Measurements from ENCODE around the gene ZNF892. TPM values are rescaled to one million over a fixed set of nuclear protein-coding genes. Genes with fewer than 3 reads are reported as not detected.

ZNF892 gene
- total and polyA plus RNA-seq, 9 of the 15 experiments (the other 6 are each of a cell fraction or from before 2014, with no cell fraction given), result 0.07 to 0.13 (median 0.09) TPM; not detected in 6

GRCh38 chr2:95158891-95159619 is 48.3 kb upstream of the ZNF892 start (continued):
- no peak for TF ChIP-seq CBX3 (IDR thresholded peaks at IDR 0.05; ENCODE audit: borderline replicate concordance in 1 of 2, low read length in 2 of 2)
- no peak for TF ChIP-seq JUNB (CRISPR knock-in tag; conservative IDR thresholded peaks at IDR 0.05)
- TF ChIP-seq ELK1 (CRISPR knock-in tag; IDR thresholded peaks at IDR 0.05), result no peak
- TF ChIP-seq SMAD3 (CRISPR knock-in tag; conservative IDR thresholded peaks at IDR 0.05), result no peak
- no peak for TF ChIP-seq BCLAF1 (IDR thresholded peaks at IDR 0.05; ENCODE audit: borderline replicate concordance in 1 of 2, control insufficient read depth in 1 of 2, low read depth in 2 of 2, low read length in 1 of 2)
- no peak for TF ChIP-seq BRCA1 (IDR thresholded peaks at IDR 0.05)
- no peak for TF ChIP-seq BRCA1 (CRISPR knock-in tag; IDR thresholded peaks at IDR 0.05)
- no peak for TF ChIP-seq PREB (CRISPR knock-in tag; IDR thresholded peaks at IDR 0.05)
- no peak for TF ChIP-seq ZNF280A (IDR thresholded peaks at IDR 0.05; ENCODE audit: low read depth, partially characterized antibody)
- peak in 1 of 2 experiments; percentile 37; a peak in 2 of 4 replicates for TF ChIP-seq HDAC1 (IDR thresholded peaks at IDR 0.05)
- TF ChIP-seq SUPT5H (IDR thresholded peaks at IDR 0.05), result no peak
- TF ChIP-seq CUX1 (CRISPR knock-in tag; IDR thresholded peaks at IDR 0.05), result no peak
- TF ChIP-seq ZBTB1 (CRISPR knock-in tag; IDR thresholded peaks at IDR 0.05; ENCODE audit: borderline replicate concordance, low read depth), result no peak

Data from K562 (cell line).